HG02840 (cell line): ENCODE data around the gene GRIA3.
"Not testable (repeated sequence)": the region's sequence is repeated elsewhere in the genome, so short reads cannot be mapped to it uniquely, and the experiment has no call there.

ENCODE experiments used
- ATAC-seq: cut with Tn5 transposase; IDR thresholded peaks from one replicate; pipeline ENCODE4 v1.9.1; 2021; ENCODE audit warnings: mild to moderate bottlenecking, moderate library complexity, moderate number of reproducible peaks; ENCODE audit not compliant: unreplicated experiment, low FRiP score

The GRIA3 gene

DNA sequence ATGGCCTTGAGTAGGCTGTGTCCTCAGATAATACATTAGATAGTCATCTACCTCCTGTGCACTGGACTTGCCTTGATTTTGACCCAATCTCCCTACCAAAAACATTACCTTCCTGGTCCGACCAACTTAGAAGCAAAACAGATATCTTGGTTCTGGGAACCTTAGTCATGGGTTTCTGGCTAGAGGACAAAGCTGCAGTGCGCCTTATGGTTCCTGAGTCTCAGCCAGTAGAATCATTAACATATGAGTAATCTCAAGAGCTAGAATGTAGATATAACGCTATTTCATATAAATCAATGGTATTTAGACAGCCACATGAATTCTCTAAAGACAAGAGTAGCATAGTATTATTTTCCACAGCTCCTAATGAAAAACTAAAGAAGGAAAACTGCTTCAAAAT is 83.1 kb downstream of the GRIA3 start:
- ATAC-seq, result no peak

DNA sequence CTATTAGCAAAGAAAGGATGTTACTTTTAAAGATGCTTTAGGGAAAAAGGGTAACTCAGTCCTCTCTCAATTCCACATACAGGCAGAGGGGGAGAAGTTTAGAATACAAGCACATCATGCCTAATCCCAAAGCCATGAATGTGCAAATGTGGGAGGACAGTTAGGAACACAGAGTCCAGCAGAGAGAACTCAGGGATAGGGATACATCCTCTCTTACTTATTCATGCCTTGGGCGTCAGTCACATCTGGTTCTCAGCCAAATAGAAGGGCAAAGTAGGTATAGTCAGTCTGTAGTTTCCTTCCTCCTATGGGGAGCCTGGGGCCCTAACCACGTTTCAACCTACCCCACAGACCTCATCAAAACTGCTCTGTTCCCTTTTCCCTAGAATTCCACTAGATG is 87.8 kb downstream of the GRIA3 start:
- ATAC-seq, result no peak

DNA sequence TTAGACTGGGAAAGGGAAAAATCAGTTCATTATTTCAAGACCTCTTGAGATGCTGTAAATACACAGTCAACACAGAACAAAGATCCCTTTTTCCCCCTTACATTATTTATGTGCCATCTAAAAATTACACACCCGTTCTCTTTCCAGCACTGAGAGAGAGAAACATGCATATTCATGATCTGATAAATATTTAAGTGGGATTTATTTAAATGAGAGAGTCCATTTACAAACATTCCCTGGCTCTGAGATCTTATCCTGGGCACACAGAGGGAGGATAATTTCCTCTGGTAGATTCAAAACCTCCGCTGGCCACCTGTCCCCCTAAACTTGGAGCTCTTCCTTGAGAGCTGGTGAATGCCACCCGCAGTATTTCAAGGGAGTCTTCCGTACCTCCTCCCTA is 88.6 kb downstream of the GRIA3 start:
- no peak for ATAC-seq

DNA sequence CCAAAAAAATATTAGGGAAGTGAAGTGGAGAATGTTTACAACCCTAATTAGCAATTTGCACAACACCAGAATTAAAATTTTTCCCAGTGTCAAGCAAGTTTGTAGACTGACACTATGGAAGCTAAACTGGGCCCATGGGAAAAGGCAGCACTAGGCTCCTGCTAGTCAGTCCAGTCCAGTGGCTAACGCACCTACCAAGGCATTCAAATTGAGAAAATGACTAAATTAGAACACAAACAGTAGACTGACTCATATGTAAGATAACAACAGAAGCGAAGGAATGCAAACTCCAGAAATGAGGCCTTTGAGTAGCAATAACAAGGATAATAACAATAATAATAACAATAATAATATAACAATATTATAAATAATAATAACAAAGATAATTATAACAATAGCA is 90.7 kb downstream of the GRIA3 start:
- no peak for ATAC-seq

DNA sequence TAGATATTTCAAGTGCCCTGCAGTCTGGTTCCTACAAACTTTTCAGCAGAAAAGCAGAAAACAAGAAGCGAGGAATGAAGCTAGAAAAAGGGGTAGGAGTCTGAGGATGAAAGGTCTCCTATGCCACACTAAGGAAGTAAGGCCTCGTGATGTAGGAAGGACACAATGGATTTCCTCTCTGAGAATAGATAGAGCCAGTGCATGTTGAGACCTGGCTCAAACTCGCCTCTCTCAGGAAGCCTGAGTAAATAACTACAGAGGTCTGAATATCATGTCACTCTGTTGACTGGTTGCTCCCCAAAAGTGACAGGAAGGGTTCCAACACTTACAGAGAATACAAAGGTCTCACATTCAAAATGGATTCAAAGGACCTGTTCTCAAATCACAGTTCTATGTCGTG is 93.3 kb downstream of the GRIA3 start:
- ATAC-seq, result no peak

DNA sequence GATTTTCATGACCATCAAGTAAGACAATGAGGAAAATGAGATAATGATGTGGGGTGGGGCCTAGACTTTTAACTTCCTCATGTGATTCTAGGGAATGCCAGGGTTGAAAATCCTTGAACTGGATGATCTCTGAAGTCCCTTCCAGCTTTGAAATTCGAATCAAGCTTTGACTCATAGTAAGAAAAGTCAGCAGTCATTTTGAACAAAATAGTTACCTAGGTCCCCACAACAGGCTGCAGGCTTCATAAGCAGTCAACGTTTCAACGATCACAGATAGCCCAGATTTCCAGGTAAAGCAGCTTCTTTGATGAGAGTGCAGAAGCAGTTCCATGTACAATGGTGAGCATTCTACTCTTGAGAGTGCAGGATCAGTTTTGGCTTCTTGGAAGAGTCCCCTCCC is 93.7 kb downstream of the GRIA3 start:
- ATAC-seq, result no peak

DNA sequence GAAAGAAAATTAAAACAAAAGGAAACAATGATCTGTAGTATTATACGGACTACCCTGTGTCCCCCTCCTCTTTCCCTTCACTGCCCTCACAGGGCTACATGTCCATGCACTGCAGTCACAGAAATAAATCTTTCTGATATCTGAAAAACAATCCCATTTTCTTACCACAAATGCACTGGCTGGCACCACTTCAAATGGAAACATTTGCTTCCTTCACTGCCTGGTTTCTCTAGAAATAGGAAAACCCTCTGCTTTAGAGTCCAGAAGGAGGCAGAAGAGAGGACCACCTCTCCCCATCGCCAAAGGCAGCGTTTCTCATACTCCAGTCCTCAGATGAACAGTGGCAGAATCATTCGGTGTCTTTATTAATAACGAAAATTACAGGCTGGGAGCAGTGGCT is 98.2 kb downstream of the GRIA3 start:
- no peak for ATAC-seq

DNA sequence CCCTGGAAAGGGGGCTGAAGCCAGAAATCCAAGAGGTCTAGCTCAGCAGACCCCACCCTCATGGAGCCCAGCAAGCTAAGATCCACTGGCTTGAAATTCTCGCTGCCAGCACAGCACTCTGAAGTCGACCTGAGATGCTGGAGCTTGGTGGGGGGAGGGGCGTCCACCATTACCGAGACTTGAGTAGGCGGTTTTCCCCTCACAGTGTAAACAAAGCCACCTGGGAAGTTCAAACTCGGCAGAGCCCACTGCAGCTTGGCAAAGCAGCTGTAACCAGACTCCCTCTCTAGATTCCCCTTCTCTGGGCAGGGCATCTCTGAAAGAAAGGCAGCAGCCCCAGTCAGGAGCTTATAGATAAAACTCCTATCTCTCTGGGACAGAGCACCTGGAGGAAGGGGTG is 99.3 kb downstream of the GRIA3 start:
- not testable (repeated sequence) for ATAC-seq

DNA sequence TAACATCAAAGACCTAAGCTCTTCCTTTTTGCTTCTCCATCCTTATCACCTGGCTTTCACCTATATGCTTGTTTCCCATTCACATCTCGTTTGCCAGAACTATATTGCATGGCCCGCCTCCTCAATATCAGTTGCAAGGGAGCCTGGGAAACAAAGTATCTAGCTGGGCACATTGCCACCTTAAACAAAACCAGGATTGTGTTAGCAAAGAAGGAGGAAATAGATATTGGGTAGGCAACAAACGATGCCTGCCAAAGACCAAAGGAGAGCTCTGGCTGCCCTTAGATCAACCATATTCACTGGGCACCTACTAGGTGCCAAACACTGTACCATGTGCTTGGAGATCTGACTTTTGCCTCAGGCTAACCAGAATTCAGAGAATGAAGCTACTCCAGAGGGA is 107.5 kb downstream of the GRIA3 start:
- ATAC-seq, result no peak

DNA sequence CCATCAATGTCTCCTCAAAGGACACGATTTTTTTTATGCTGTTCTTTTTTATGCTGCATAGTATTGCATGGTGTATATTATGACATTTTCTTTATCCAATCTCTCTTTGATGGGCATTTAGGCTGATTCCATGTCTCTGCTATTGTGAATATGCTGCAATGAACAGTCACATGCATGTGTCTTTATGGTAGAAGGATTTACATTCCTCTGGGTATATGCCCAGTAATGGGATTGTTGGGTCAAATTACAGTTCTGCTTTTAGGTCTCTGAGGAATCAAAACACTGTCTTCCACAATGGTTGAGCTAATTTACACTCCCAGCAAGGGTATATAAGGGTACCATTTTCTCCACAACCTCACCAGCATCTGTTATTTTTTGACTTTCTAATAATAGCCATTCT is 113.9 kb downstream of the GRIA3 start:
- ATAC-seq, result no peak

DNA sequence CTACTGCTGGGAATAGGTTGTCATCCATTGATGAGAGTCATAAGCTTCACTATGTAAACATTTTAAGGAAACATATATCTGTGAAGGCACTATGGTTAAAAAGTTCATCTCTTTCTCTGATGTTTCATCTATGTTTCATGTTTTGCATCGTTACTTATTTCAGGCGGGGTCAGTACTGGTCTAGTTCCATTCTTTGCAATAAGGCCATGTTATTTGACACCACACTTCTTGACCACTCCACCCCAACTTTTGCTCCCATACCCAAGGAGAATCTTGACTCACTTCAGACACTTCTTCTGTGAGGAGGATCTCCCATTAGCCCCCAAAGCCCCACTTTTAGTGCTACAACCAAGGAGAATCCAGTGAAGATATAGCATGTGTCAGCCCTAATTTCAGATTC is 119.4 kb downstream of the GRIA3 start:
- ATAC-seq, result no peak

DNA sequence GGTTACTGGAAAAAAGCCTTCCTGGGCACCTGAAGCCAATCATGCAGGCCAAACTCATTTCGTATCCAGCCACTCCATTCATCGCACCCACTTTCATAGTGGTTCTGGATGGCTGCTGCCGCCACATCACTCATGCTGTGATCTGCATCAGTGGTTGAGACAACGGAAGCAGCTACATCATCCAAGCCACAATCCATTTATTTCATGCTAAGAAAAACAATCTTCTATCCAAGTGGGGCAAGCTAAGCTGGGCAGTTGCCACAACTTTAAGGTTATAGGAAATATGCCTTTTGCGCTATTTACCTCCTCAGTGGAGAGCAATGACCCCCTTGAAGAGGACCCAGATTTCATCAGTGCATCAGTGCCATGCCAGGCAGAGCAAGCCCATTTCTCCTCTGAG is 124.6 kb downstream of the GRIA3 start:
- no peak for ATAC-seq

DNA sequence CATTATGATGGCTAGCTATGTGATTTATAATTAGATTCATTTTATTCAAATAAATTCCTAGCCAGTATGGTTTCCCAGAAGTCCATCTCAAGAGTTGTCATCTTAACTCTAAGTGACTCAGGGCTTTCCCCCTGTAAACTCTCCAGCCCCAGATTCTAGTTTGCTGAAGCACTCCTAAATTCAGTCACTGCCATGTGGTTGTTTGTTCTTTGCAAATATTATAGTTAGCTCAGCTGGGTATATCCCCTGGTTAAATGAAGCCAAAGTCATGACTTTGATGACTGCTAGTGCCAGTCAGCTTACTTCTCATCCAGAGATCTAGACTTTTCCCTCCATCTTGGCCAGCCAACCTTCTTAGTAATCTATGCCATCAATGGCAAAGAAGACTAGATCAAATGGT is 126.0 kb downstream of the GRIA3 start:
- no peak for ATAC-seq

DNA sequence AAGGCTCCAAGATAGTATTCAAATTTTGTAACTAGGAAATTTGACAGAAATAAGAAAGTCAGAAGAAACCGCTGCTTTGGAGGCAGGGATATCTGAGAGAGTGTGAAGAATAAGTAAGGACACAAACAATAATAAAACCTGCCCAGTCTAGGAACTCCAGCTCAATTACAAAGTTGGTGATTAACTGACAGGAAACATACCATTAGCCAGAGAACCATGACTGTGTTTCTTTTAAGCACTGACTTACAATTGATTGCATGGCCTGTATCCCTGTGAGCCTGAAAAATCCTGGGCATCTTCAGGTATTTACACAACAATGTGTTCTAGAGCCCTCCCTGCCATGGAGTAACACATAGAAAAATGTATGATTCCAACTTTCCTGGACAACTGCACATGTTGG is 127.4 kb downstream of the GRIA3 start:
- no peak for ATAC-seq

DNA sequence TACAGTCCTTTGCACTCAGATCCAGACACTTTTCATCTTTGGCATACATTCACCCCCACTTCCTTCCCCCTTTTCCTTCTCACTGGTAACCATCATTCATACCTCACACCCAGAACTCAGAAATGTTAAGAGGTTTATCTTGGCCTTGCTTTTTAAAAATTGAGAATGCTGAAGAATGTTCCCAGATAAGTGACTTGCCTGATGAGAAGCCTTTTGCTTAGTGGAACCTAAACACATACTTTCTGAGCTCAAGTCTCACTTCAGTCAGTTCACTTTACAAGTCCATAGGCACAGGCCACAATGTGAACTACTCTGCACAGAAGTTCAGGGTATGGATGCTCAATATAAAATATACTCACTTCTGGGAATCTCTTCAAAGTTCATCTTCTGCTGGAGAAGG is 129.4 kb downstream of the GRIA3 start:
- ATAC-seq, result no peak

DNA sequence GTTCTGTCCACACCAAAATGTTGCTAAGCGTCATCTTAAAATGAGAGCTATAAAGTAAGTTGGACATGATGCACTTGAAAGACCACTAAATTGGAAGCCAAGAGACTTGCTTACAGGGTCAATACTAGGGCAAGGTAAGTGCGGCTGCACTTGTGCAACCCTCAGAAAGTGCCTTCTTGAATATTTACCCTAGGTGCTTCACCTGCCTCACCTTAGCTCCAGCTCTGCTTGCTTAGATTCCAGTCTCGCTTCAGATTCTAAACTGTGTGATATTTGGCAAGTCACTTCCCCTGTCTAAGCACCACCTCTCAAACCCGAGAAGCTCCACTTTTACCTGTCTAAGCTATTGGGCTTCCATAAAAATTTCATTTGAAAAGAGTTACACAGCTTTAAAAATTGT is 136.5 kb downstream of the GRIA3 start:
- ATAC-seq, result no peak

DNA sequence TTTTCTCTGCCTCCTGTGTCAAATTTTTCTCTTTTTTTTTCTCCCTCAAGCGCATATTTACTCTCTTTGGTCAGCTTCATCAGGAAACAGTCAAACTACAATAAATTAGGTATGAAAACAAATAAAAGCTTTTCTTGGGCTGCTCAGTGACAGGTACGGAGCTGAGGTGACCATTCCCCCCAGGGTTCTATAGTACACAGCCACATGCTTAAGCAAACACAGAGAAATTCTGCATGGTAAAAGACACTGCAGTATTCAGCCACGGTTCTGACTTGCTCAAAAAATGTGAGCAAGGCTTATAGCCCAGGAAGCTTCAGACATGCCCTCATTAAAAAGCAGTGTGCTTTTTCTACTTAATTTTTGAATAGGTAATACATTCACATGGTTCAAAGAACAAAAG is 138.5 kb downstream of the GRIA3 start:
- no peak for ATAC-seq

DNA sequence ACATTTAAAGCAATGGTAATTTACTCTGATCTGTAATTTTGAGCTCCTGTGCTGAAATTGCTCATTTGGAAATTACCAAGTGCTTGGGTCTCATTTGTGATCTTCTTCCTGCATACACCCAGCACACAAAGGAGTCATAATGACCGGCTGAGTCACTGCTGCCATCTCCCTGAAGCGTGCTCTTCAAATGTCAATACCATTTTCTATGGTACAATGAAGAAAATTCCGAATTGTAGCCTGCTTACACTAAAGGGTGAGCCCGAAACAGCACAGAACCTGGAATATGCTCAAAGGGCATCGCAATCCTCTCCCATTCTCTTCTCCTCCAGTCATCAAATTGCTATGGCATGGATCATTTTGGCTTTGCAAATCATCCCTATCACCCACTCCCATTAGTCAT is 140.5 kb downstream of the GRIA3 start:
- ATAC-seq, result no peak

DNA sequence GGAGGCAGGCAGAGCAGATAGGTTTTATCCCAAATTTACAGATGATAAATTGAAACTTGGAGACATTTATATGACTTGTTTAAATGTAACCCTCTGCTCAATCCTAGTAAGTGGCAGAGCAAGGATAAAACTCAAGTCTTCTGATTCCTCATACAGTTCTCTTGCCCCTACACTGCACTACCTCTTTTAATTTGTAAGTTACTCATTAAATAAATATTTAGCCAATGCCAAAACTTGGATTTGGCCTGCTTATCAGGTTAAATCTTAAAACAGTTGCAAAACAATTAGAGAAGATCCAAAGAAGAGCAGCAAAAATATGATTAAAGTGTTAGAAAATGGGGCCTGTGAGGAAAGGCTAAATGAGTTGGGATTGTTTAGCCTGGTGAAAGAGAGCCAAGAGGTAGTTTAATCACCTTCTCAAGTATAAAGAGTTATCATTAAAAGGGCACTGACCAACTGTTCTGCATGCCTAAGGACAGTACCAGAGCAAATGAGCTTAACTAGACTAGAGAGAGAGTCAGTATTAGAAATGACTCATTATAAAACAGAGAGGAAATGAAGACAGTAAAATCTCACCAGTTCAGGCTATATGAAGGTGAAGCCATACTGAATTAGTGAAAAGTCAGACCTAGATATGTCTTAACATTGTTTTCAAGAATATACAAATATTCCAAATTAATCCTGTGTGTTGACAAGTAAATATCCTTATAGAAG is 146.3 kb downstream of the GRIA3 start:
- ATAC-seq, result no peak

DNA sequence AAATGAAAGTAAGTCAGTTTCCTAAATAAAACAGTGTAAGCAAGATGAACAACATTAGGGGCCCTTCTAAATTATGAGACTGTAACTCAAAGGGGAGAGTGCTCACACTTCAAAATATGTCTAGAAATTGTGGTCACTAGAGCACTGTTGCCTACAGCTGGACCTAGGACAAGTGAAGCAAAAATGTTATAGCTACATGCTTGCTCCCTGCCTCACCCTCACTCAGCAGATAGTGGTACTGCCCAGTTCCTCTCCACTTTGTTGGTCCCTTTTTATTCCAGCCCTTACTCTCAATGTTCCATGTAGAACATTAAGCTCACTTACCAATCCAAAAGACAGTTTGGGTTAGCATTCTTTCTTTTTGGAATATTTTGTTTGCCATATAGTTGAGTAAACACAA is 147.3 kb downstream of the GRIA3 start:
- ATAC-seq, result no peak

DNA sequence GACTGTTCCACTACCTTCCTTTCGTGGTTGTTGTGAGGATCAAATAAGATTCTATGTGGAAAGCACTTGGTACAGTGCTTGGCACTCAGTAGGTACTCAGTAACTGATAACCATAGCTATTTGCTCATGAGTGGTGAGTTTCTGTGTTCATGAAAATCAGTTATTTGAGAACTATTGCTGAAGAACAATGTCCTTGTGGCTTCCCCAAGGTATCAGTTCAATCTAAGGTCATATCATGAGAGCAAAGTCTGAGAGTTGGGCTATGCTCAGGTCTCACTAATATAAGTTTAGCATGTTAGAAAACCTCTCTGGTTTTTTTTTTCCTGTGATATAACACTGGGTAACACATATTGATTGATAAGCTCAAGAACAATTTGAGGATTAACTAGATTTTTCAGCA is 147.8 kb downstream of the GRIA3 start:
- no peak for ATAC-seq

DNA sequence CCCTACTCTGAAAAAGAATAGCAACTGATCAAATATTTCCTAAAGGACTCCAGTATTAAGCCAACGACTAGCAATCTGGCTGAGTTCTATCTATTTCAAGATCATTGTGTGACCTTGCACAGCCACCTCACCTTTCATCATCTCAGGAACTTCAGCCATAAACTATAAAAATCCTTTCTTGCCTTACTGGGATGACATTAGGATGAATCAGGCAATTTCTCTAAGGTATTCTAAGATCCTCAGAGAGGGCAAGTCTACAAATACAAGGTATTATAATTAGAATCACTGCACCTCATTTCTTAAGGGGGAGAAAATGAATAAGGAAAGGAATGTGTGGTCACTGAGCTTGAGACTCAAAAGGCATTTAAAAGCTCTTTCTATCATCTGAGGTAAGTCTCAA is 152.6 kb downstream of the GRIA3 start:
- ATAC-seq, result no peak
